ENCODE data around the gene RNF212B.
"Not testable (repeated sequence)": the region's sequence is repeated elsewhere in the genome, so short reads cannot be mapped to it uniquely, and the experiment has no call there.

The RNF212B gene

GRCh38 chr14:23242076-23242475, 4.3 kb downstream of the RNF212B start:
- in situ Hi-C loops (cut with MboI; ENCODE audit: low sequenced_read_pairs), result no loop called here

- in situ Hi-C loops (cut with MboI; ENCODE audit: low sequenced_read_pairs), result no loop called here
These were observed 5.3 kb downstream of the RNF212B start for GRCh38 chr14:23243066-23243465.

GRCh38 chr14:23245282-23245681, 7.5 kb downstream of the RNF212B start:
- in situ Hi-C loops (cut with MboI; ENCODE audit: low sequenced_read_pairs), result no loop called here

DNA sequence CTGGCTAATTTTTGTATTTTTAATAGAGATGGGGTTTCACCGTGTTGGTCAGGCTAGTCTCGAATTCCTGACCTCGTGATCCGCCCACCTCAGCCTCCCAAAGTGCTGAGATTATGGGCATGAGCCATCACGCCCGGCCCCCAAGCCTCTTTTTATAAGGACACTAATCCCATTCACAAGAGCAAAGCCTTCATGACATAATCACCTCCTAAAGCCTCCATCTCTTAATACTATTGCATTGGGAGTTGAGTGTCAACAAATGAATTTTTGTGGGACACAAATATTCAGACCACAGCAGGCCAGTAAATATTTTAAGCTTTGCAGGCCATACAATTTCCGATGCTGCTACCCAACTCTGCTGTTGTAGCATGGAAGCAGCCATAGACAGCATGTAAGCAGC, 10.9 kb downstream of the RNF212B start:
- in situ Hi-C loops (cut with MboI; ENCODE audit: low sequenced_read_pairs), result no loop called here

DNA sequence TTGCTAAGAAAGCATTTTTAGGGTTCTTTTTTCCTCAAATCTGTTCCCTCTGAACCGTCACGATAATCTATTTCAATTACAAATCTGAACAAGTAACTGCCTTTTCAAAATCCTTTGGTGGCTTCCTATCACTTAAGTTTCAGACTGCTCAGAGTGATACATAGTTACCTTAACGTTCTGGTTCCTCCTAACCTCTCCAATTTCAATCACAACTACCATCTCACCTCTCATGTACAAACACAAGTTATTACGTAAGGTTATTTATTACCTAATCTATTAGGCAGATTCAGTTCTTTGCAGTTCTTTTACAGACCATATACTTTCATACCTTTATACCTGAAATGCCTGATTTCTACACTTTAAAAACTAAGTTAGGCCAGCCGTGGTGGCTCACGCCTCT, 12.1 kb downstream of the RNF212B start:
- in situ Hi-C loops (cut with MboI; ENCODE audit: low sequenced_read_pairs), result no loop called here

- in situ Hi-C loops (cut with MboI; ENCODE audit: low sequenced_read_pairs), result no loop called here
These were observed 14.3 kb downstream of the RNF212B start for GRCh38 chr14:23252006-23252405.

DNA sequence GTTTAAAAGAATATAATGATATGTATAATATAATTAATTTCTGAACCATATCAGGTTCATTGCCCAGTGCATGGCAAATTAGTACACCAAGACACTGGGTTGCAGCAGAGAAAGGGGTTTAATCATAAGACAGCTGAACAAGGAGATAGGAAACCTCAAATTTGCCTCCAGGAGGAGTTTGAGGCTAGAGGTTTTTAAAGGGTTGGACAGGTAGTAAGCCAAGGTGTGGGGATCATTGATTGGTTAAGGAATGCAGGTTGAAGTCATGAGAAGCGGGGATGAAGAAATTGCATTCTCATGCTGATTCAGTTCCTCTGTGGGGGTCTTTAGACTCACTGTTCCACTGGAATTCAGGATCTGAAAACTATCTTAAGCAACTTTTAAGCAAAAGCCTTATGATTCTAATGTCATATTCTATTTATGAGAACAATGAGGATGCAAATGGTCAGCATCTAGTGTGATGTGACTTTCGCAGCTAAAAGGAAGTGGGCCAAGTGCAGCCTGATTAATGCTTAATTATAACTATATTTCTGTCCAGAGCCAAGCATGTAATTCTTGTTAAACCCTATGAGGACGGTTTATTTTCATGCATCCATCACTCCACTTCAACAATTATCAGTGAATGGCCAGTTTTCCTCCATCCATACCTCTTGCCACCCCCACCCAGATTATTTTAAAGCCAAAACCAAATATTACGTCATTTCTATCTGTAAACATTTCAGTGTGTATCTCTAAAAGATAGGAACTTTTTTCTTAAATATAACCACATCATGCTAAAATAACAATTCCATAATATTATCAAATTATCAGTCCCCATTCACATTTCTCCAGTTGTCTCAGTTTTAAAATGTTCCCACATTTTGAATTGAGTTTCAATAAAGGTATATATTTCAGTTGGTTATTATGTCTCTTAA, 14.9 kb downstream of the RNF212B start:
- in situ Hi-C loops (cut with MboI; ENCODE audit: low sequenced_read_pairs), result no loop called here

- in situ Hi-C loops (cut with MboI; ENCODE audit: low sequenced_read_pairs), result no loop called here
These were observed 20.5 kb downstream of the RNF212B start for GRCh38 chr14:23258256-23258655.

GRCh38 chr14:23259426-23259825, 21.7 kb downstream of the RNF212B start:
- in situ Hi-C loops (cut with MboI; ENCODE audit: low sequenced_read_pairs), result no loop called here

DNA sequence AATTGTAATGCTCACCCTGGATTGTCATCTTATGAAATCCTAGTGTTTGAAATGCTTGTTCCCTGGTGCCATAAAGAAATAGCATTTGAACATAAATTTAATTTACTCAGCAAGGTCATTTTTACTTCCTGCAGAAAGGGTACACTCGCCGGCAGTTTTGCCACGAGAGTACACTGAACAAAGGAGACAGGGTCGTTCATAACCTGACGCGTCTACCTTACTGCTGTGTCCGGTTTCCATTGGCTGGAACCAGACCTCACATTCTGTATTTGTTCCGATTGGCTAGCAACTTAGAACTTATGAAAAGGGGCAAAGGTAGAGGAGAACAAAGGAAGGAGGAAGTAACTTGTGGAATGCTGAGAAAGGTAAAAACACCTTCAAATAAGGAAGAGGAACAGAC, 23.1 kb downstream of the RNF212B start:
- in situ Hi-C loops (cut with MboI; ENCODE audit: low sequenced_read_pairs), result not testable (repeated sequence)

DNA sequence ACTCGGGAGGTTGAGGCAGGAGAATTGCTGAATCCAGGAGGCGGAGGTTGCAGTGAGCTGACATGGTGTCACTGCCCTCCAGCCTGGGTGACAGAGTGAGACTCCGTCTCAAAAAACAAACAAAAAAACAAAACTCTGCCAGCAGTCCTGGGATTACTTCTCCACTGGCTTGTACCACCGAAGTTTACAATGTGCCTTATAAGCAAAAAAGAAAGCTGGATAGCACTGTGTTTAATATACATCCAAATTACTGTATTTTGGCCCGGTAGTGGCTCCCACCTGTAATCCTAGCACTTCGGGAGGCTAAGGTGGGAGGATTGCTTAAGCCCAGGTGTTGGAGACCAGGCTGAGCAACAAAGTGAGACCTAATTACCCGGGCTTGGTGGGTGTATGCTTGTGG, 31.5 kb downstream of the RNF212B start:
- in situ Hi-C loops (cut with MboI; ENCODE audit: low sequenced_read_pairs), result no loop called here

DNA sequence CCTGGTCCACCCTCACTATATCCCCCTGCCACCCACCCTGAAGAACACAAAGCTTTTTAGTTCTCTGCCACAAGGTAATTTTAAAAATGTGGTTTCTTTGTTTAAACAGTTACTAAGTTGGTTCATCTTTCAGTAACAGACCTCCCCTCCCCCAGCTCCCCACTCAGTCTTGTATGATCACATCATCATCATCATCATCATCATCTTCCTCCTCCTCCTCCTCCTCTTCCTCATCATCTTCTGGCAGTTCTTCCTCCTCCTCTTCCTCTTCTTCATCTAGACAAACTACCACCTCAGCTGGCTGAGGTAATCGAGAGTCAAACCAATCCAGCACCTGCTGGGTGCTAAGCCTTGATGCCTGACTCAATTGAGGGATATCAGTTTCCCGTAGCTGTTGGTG, 37.7 kb downstream of the RNF212B start:
- in situ Hi-C loops (cut with MboI; ENCODE audit: low sequenced_read_pairs), result no loop called here

DNA sequence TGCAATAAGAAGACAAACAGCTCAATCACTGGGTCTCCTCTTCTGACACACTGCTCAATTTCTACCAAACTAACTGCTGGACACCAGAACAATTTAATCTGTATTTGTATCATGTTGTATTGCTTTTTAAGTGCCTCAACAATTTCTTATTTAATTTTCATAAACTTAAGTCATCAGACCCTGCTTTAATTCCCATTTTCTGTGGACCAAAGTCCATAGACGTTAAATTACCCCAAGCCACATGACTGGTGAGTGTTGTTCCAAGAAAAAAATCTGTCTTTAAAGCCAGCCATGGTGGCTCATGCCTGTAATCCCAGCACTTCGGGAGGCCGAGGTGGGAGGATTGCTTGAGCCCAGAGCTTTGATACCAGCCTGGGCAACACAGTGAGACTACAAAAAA, 39.5 kb downstream of the RNF212B start:
- in situ Hi-C loops (cut with MboI; ENCODE audit: low sequenced_read_pairs), result no loop called here

- in situ Hi-C loops (cut with MboI; ENCODE audit: low sequenced_read_pairs), result not testable (repeated sequence)
These were observed 40.2 kb downstream of the RNF212B start for GRCh38 chr14:23277928-23278327.

DNA sequence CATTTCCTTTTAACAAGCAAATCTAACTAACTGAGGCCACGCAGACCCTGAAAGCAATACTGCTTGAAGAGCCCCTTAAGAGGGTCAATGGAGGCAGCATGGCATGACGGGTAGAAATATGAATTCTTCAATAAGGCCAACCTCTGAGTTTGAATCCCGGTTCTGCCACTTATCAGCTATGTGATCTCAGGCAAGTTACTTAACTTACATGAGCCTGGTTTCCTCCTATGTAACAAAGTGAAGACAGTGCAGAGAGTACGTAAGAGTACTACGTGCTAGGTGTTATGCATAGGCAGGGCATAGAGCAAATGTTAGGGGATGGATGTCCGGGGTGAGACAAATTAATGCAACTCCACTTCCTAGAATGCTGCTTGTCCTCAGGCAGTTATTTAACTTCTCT, 43.5 kb downstream of the RNF212B start:
- in situ Hi-C loops (cut with MboI; ENCODE audit: low sequenced_read_pairs), result no loop called here

- in situ Hi-C loops (cut with MboI; ENCODE audit: low sequenced_read_pairs), result no loop called here
These were observed 47.2 kb downstream of the RNF212B start for GRCh38 chr14:23284654-23285529.

- in situ Hi-C loops (cut with MboI; ENCODE audit: low sequenced_read_pairs), result no loop called here
These were observed 47.8 kb downstream of the RNF212B start for GRCh38 chr14:23285530-23286019.

GRCh38 chr14:23286020-23286901, 48.5 kb downstream of the RNF212B start, which contains the start of gene HOMEZ:
Gene HOMEZ (minus strand): TSS chr14:23286132. CDS start chr14:23285952, 180 bp downstream.
- in situ Hi-C loops (cut with MboI; ENCODE audit: low sequenced_read_pairs), result no loop called here

GRCh38 chr14:23286902-23287479, 49.3 kb downstream of the RNF212B start:
- in situ Hi-C loops (cut with MboI; ENCODE audit: low sequenced_read_pairs), result no loop called here
